Mammary epithelial cell (primary cell): ENCODE measurements around the gene ZNF425.
"Not testable (repeated sequence)": the region's sequence is repeated elsewhere in the genome, so short reads cannot be mapped to it uniquely, and the experiment has no call there.

Experiments
- CTCF ChIP-seq, 2 donors: IDR thresholded peaks in 1 of 2; conservative IDR thresholded peaks in 1 of 2; 2 replicates each; pipeline ENCODE4 v1.5.1; 2011 to 2012; ENCODE audit warnings: inconsistent platforms in 2 of 2, low read length in 2 of 2, mild to moderate bottlenecking in 2 of 2, control low read depth in 1 of 2, low read depth in 1 of 2; ENCODE audit not compliant: insufficient read depth in 1 of 2; ENCODE audit errors: extremely low read depth in 1 of 2
- EZH2 ChIP-seq: IDR thresholded peaks from 2 replicates; pipeline ENCODE4 v1.6.1; 2012; ENCODE audit warnings: low read length, inconsistent platforms, borderline replicate concordance

DNA sequence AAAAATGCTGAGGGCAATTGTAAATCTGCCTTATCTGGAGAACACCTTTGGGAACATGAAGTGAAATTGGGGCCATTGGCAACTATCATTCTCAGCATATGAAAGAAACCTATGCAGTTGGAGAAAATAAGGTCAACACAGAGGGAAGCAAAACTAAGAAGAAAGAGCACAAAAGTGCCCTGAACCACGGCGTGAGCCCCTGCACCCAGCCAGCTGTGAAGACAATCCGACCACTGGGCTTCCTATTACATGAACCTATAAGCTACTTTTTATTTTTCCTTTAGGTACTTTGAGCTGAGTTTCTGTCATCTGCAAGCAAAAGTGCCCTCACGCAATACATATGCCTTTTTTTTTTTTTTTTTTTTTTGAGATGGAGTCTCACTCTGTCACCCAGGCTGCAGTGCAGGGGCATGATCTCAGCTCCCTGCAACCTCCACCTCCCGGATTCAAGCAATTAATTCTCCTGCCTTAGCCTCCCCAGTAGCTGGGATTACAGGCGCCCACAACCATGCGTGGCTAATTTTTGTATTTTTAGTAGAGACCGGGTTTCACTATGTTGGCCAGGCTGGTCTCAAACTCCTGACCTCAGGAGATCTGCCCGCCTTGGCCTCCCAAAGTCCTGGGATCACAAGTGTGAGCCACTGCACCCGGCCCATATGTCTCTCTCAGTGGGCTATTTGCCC lies 63.8 kb downstream of the ZNF425 start:
- not testable (repeated sequence) for TF ChIP-seq CTCF (conservative IDR thresholded peaks at IDR 0.05 in 1 of 2, IDR thresholded peaks at IDR 0.05 in 1 of 2; ENCODE audit: extremely low read depth in 1 of 2, insufficient read depth in 1 of 2, low read depth in 1 of 2, low read length in 2 of 2); EZH2
